ENCODE results near the gene TMEM272. TPM values are rescaled to one million over a fixed set of nuclear protein-coding genes. Genes with fewer than 3 reads are reported as not detected.

Gene TMEM272
- total RNA-seq, 1 experiment from 2014 or later, result 0.17 TPM

GRCh38 chr13:51848674-51849073 is 3.7 kb upstream of the TMEM272 start:
- DNase-seq (ENCODE audit: low read depth, low spot score) (no peak), ATAC-seq (no peak)
- Histone ChIP-seq H3K79me2 (ENCODE audit: insufficient read depth, low read length) (no peaks in the 10 kb centered on the region), H4K20me1 (ENCODE audit: insufficient read depth) (no peaks in the 10 kb centered on the region), H3K9ac (ENCODE audit: low read length) (no peak overlapping the region), H3K36me3 (ENCODE audit: control insufficient read depth in 1 of 2, insufficient read depth in 2 of 2, low read length in 2 of 2) (no peaks in the 10 kb centered on the region), H3K4me3 (replicated peaks in 1 of 2; ENCODE audit: low read depth in 1 of 2, low read length in 2 of 2) (no peak overlapping the region), H3K4me1 (ENCODE audit: control insufficient read depth in 1 of 2, insufficient read depth in 2 of 2, low read length in 2 of 2) (peaks cover 3 to 14% of the 10 kb centered on the region in 2 experiments; a peak in 3 of 4 replicates), H3K9me3 (ENCODE audit: control insufficient read depth in 1 of 2, insufficient read depth in 1 of 2, low read depth in 1 of 2, low read length in 2 of 2) (no peaks in the 10 kb centered on the region), H3K27ac (ENCODE audit: low read depth, low read length) (no peak overlapping the region), H3K9me2 (ENCODE audit: insufficient read depth) (no peaks in the 10 kb centered on the region), H3K4me2 (ENCODE audit: low read length) (no peak overlapping the region), H2AFZ (ENCODE audit: low read depth, low read length, poor library complexity, severe bottlenecking) (no peak overlapping the region), H3K27me3 (ENCODE audit: insufficient read depth, low read length) (no peaks in the 10 kb centered on the region)
- TF ChIP-seq POLR2A (IDR thresholded peaks at IDR 0.05; ENCODE audit: borderline replicate concordance, extremely low read depth, insufficient read depth, insufficient read length) (no peak), ZFX (IDR thresholded peaks at IDR 0.05) (no peak), CBX3 (IDR thresholded peaks at IDR 0.05; ENCODE audit: low read depth) (no peak), FOSL1 (IDR thresholded peaks at IDR 0.05; ENCODE audit: low read depth) (no peak), SRF (IDR thresholded peaks at IDR 0.05; ENCODE audit: low read depth) (no peak), SIN3A (IDR thresholded peaks at IDR 0.05; ENCODE audit: low read depth) (no peak), ATF3 (IDR thresholded peaks at IDR 0.05) (no peak), POLR2AphosphoS5 (IDR thresholded peaks at IDR 0.05; ENCODE audit: low read depth, low read length) (no peak), CEBPB (IDR thresholded peaks at IDR 0.05; ENCODE audit: low read depth) (no peak), ZBTB33 (IDR thresholded peaks at IDR 0.05; ENCODE audit: extremely low read depth, insufficient replicate concordance, low read length) (no peak), RAD21 (IDR thresholded peaks at IDR 0.05; ENCODE audit: low read depth) (no peak), CTCF (IDR thresholded peaks at IDR 0.05 in 2 of 3, conservative IDR thresholded peaks at IDR 0.05 in 1 of 3; ENCODE audit: borderline replicate concordance in 1 of 3, insufficient read depth in 1 of 3, low read depth in 2 of 3, low read length in 2 of 3) (no peak), EGR1 (IDR thresholded peaks at IDR 0.05; ENCODE audit: low read depth) (no peak), SP1 (IDR thresholded peaks at IDR 0.05; ENCODE audit: low read depth) (no peak), TCF7L2 (IDR thresholded peaks at IDR 0.05; ENCODE audit: borderline replicate concordance, extremely low read depth, insufficient read depth, insufficient read length) (no peak), YY1 (IDR thresholded peaks at IDR 0.05; ENCODE audit: extremely low read depth, insufficient replicate concordance, low read depth, low read length) (no peak), JUND (IDR thresholded peaks at IDR 0.05) (no peak), EZH2 (IDR thresholded peaks at IDR 0.05) (no peak), REST (IDR thresholded peaks at IDR 0.05; ENCODE audit: low read depth) (no peak), ZNF274 (IDR thresholded peaks at IDR 0.05; ENCODE audit: low read depth, low read length) (no peak)
- intact Hi-C loops (cut with micrococcal nuclease), result no loop called here
- RAD21 ChIA-PET (ENCODE audit: low non-redundant PET in 1 of 2, low total read pairs in 2 of 2, uncharacterized antibody in 2 of 2, unreplicated experiment in 2 of 2), result no interaction called here
- no TSS peak for BruUV-seq (replicated peaks)
- POLR2A ChIA-PET, result no interaction called here
- CTCF ChIA-PET, result interaction anchor here (1.2 to 2.2 kb wide), 2 partner anchors 11 to 278 kb away, joined by 3 to 10 read pairs; no protein-coding TSS in a partner anchor
